GM21381 (cell line): ENCODE measurements around the gene KIAA0825.
"Not testable (repeated sequence)": the region's sequence is repeated elsewhere in the genome, so short reads cannot be mapped to it uniquely, and the experiment has no call there.

ENCODE experiments used
- ATAC-seq: cut with Tn5 transposase; IDR thresholded peaks from one replicate; pipeline ENCODE4 v1.9.1; 2021; ENCODE audit warnings: mild to moderate bottlenecking, moderate library complexity; ENCODE audit not compliant: unreplicated experiment

KIAA0825 gene

GRCh38 chr5:94378062-94378461, 240.3 kb downstream of the KIAA0825 start:
- ATAC-seq: no peak

- ATAC-seq: no peak
Measured at GRCh38 chr5:94376672-94377345, 241.6 kb downstream of the KIAA0825 start.

GRCh38 chr5:94375801-94376200, 242.6 kb downstream of the KIAA0825 start:
- no peak for ATAC-seq

GRCh38 chr5:94374336-94374735, 244.1 kb downstream of the KIAA0825 start:
- no peak for ATAC-seq

GRCh38 chr5:94367900-94368299, 250.5 kb downstream of the KIAA0825 start:
- ATAC-seq: no peak

- ATAC-seq: no peak
Measured at GRCh38 chr5:94366811-94367210, 251.6 kb downstream of the KIAA0825 start.

GRCh38 chr5:94362857-94363256, 255.5 kb downstream of the KIAA0825 start:
- no peak for ATAC-seq

- ATAC-seq: no peak
Measured at GRCh38 chr5:94361832-94362796, 256.3 kb downstream of the KIAA0825 start.

- ATAC-seq: no peak
Measured at GRCh38 chr5:94361161-94361560, 257.2 kb downstream of the KIAA0825 start.

GRCh38 chr5:94360382-94361130, 257.8 kb downstream of the KIAA0825 start:
- no peak for ATAC-seq

- ATAC-seq: no peak
Measured at GRCh38 chr5:94359880-94360279, 258.5 kb downstream of the KIAA0825 start.

- no peak for ATAC-seq
Measured at GRCh38 chr5:94355811-94356210, 262.6 kb downstream of the KIAA0825 start.

- ATAC-seq: not testable (repeated sequence)
Measured at GRCh38 chr5:94354837-94355485, 263.4 kb downstream of the KIAA0825 start.

- ATAC-seq: no peak
Measured at GRCh38 chr5:94353605-94354004, 264.8 kb downstream of the KIAA0825 start.

GRCh38 chr5:94347130-94347529, 271.3 kb downstream of the KIAA0825 start:
- ATAC-seq: no peak

- no peak for ATAC-seq
Measured at GRCh38 chr5:94345257-94345656, 273.1 kb downstream of the KIAA0825 start.

GRCh38 chr5:94337617-94338016, 280.8 kb downstream of the KIAA0825 start:
- ATAC-seq: no peak

GRCh38 chr5:94335936-94336335, 282.5 kb downstream of the KIAA0825 start:
- ATAC-seq: no peak

- no peak for ATAC-seq
Measured at GRCh38 chr5:94329115-94329514, 289.3 kb downstream of the KIAA0825 start.

GRCh38 chr5:94326586-94326985, 291.8 kb downstream of the KIAA0825 start:
- ATAC-seq: no peak
